PC-9 (cell line): Measurements from ENCODE around the gene SLC35F6. TPM values are rescaled to one million over a fixed set of nuclear protein-coding genes. Genes with fewer than 3 reads are reported as not detected.

Source experiments
- BruUV-seq: library from RNA; stranded (reverse); fragments of 400-500 nt; replicated peaks from 2 replicates; lab custom pipeline; 2021; lab: Mats Ljungman, UMichigan
- CTCF ChIA-PET: fragments of 300-600 bp; sonication (Branson Sonifier 250); formaldehyde crosslinking; loops from one replicate; lab custom pipeline; 2022; ENCODE audit warnings: antibody characterized with exemption; lab: Charles Lee
- POLR2A ChIA-PET: fragments of 300-600 bp; sonication (Branson Sonifier 250); formaldehyde crosslinking; loops from one replicate; lab custom pipeline; 2022; ENCODE audit warnings: antibody characterized with exemption; ENCODE audit not compliant: unreplicated experiment; lab: Charles Lee
- DNase-seq, 2 experiments: peaks; one replicate each; pipeline versions ENCODE4 v3.0.0 to v3.0.0-alpha.2; 2015 to 2022; ENCODE audit warnings: mixed read lengths in 1 of 2
- H2AFZ ChIP-seq: fragments of 200-600 bp; sonication (generic); 2 replicates; pipeline ENCODE4 v1.8.1; 2017; ENCODE audit warnings: antibody characterized with exemption
- H3F3A ChIP-seq: fragments of 200-600 bp; sonication (generic); 2 replicates; pipeline ENCODE4 v1.8.1; 2017; ENCODE audit warnings: antibody characterized with exemption, mild to moderate bottlenecking, low read depth; ENCODE audit not compliant: insufficient read depth
- H3K27ac ChIP-seq: fragments of 200-600 bp; sonication (generic); 2 replicates; pipeline ENCODE4 v1.6.1; 2016; ENCODE audit warnings: mixed run types
- H3K27me3 ChIP-seq: fragments of 200-600 bp; sonication (generic); 2 replicates; pipeline ENCODE4 v1.6.1; 2016; ENCODE audit warnings: low read depth, mixed run types; ENCODE audit not compliant: insufficient read depth
- H3K36me3 ChIP-seq: fragments of 200-600 bp; sonication (generic); 2 replicates; pipeline ENCODE4 v1.6.1; 2016; ENCODE audit warnings: low read depth, mixed run types
- H3K4me1 ChIP-seq: fragments of 200-600 bp; sonication (generic); replicated peaks from 2 replicates; pipeline ENCODE4 v1.6.1; 2016; ENCODE audit warnings: mixed run types; ENCODE audit not compliant: insufficient read depth
- H3K4me2 ChIP-seq: fragments of 200-600 bp; sonication (generic); 2 replicates; pipeline ENCODE4 v1.6.1; 2017; ENCODE audit warnings: mixed run types
- H3K4me3 ChIP-seq: fragments of 200-600 bp; sonication (generic); 2 replicates; pipeline ENCODE4 v1.6.1; 2016; ENCODE audit warnings: mixed run types
- H3K79me2 ChIP-seq: fragments of 200-600 bp; sonication (generic); 2 replicates; pipeline ENCODE4 v1.6.1; 2017; ENCODE audit warnings: low read depth, mixed run types
- H3K9me2 ChIP-seq: fragments of 200-600 bp; sonication (generic); 2 replicates; pipeline ENCODE4 v1.8.1; 2017; ENCODE audit warnings: mild to moderate bottlenecking; ENCODE audit not compliant: insufficient read depth
- H3K9me3 ChIP-seq: fragments of 200-600 bp; sonication (generic); 2 replicates; pipeline ENCODE4 v1.8.1; 2016; ENCODE audit warnings: low read depth; ENCODE audit not compliant: insufficient read depth
- H4K20me1 ChIP-seq: fragments of 200-600 bp; sonication (generic); 2 replicates; pipeline ENCODE4 v1.8.1; 2017; ENCODE audit not compliant: insufficient read depth
- CTCF ChIP-seq: fragments of 200-600 bp; sonication (generic); conservative IDR thresholded peaks from 2 replicates; pipeline ENCODE4 v1.6.1; 2017; ENCODE audit warnings: mixed run types, antibody characterized with exemption, mild to moderate bottlenecking, moderate library complexity
- EZH2 ChIP-seq: fragments of 200-600 bp; sonication (generic); IDR thresholded peaks from 2 replicates; pipeline ENCODE4 v1.8.0; 2017; ENCODE audit warnings: antibody characterized with exemption, low read depth
- intact Hi-C: fragments of 100-400 bp; cut with micrococcal nuclease; formaldehyde crosslinking; loops from one replicate; pipeline ENCODE4 v1.10.0; 2022; ENCODE audit not compliant: unreplicated experiment
- total RNA-seq: library from RNA; stranded (reverse); gene quantifications from 2 replicates; pipeline ENCODE4 v1.2.3, GENCODE V29; 2021

Gene SLC35F6
- total RNA-seq, 1 experiment from 2014 or later = 39.1 TPM

DNA sequence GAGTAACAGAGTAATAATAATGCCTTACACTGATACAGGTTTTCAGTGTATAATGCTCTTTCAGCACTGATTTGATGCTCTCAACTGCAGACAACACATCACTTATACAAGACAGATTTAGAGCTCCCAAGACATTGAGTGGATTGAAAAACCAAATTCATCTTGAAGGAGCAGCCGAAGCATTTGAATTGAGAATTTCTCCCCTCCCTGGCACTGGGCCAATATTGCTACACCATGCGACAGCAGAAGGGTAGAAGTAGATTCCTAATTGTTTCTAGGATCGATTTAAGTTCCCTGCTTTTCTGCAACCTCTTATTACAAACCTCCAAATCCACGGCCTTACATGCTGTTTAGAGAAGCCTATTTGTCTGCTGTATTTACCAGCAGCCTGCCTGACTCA lies 37.2 kb downstream of the SLC35F6 start:
- ChIA-PET POLR2A (no interaction called here), CTCF (no interaction called here)
- Histone ChIP-seq H4K20me1 (no peaks in the 10 kb centered on the region), H3K36me3 (peaks cover 16% of the 10 kb centered on the region; the same call in 1 of the 2 replicates), H2AFZ (no peak overlapping the region), H3K27ac (no peak overlapping the region), H3K9me3 (no peaks in the 10 kb centered on the region; the same call in 1 of the 2 replicates), H3K9me2 (no peaks in the 10 kb centered on the region), H3K79me2 (no peaks in the 10 kb centered on the region), H3K4me2 (no peak overlapping the region), H3F3A (peaks cover 48% of the 10 kb centered on the region), H3K27me3 (no peaks in the 10 kb centered on the region), H3K4me1 (peaks cover 11% of the 10 kb centered on the region; the same call in 1 of the 2 replicates), H3K4me3 (no peak overlapping the region)
- BruUV-seq = no TSS peak
- intact Hi-C loops = no loop called here
- TF ChIP-seq EZH2 = no peak
- TF ChIP-seq CTCF = no peak
- no peak for DNase-seq

DNA sequence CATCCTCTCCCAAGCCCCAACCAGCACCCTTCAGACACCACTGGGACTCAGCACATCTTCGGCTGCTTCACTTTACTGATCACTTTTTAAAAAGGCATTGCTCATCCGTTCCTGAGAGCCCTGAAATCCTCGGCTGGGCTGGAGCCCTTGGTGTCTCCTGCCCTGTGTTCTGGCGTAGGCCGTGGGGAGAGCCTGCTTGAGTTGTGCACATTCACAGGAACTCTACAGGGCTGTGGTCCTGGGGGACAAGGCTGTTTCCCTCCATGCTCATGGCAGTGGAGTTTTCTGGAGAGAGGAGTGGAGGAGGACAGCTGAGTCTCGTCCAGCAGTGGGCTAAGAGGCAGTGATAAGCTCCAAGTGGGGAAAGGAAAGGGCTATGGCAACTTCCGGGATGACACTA lies 37.7 kb downstream of the SLC35F6 start:
- intact Hi-C loops = no loop called here
- Histone ChIP-seq H3K27ac (no peak overlapping the region), H3K36me3 (peaks cover 11% of the 10 kb centered on the region; the same call in 1 of the 2 replicates), H3F3A (peaks cover 50% of the 10 kb centered on the region), H3K9me3 (no peaks in the 10 kb centered on the region; the same call in 1 of the 2 replicates), H3K27me3 (no peaks in the 10 kb centered on the region), H3K4me3 (no peak overlapping the region), H3K4me1 (peaks cover 11% of the 10 kb centered on the region; the same call in 1 of the 2 replicates), H4K20me1 (no peaks in the 10 kb centered on the region), H3K4me2 (no peak overlapping the region), H3K9me2 (no peaks in the 10 kb centered on the region), H2AFZ (no peak overlapping the region), H3K79me2 (no peaks in the 10 kb centered on the region)
- DNase-seq = no peak
- TF ChIP-seq EZH2 (no peak), CTCF (no peak)
- BruUV-seq = no TSS peak
- CTCF ChIA-PET = no interaction called here
- POLR2A ChIA-PET = no interaction called here

DNA sequence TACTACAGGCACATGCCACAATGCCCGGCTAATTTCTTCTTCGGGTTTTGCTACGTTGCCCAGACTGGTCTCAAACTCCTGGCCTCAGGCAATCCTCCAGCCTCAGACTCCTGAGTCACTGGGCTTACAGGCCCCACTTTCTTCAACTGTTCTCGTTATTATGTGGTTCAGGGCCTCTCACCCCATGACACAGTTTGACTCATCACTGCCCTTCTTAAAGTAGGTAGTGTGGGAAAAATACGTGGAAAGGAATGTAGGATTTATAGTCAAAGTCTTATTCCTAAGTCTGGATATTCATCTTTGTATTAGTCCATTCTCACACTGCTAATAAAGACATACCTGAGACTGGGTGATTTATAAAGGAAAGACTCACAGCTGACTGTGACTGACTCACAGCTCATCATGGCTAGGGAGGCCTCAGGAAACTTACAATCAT lies 41.2 kb downstream of the SLC35F6 start:
- Histone ChIP-seq H3K27ac (peak overlapping the region; percentile 69), H3K4me3 (no peak overlapping the region), H3K4me2 (0 out of 2 replicates have a peak overlapping the region, but pooled peaks have one; percentile 13), H3K36me3 (no peaks in the 10 kb centered on the region), H3K9me3 (no peaks in the 10 kb centered on the region; the same call in 1 of the 2 replicates), H3K9me2 (no peaks in the 10 kb centered on the region), H3K27me3 (no peaks in the 10 kb centered on the region), H4K20me1 (no peaks in the 10 kb centered on the region), H2AFZ (no peak overlapping the region), H3F3A (peaks cover 37% of the 10 kb centered on the region), H3K4me1 (peaks cover 11% of the 10 kb centered on the region; the same call in 1 of the 2 replicates), H3K79me2 (no peaks in the 10 kb centered on the region)
- POLR2A ChIA-PET = no interaction called here
- intact Hi-C loops = no loop called here
- peak; percentile 14 to 92 for DNase-seq
- BruUV-seq = no TSS peak
- CTCF ChIA-PET = no interaction called here
- TF ChIP-seq EZH2 (no peak), CTCF (no peak)
